ENCODE results near the gene PRR16. TPM values are rescaled to one million over a fixed set of nuclear protein-coding genes. Genes with fewer than 3 reads are reported as not detected.

PRR16 gene
- total and polyA plus RNA-seq, 2 of the 13 experiments (the other 11 are each of a cell fraction or from before 2014, with no cell fraction given) = not detected

- intact Hi-C loops (cut with micrococcal nuclease; ENCODE audit: unreplicated experiment) = no loop called here
- Histone ChIP-seq H3K27me3 (ENCODE audit: control insufficient read depth in 1 of 2, insufficient read depth in 2 of 2, low read length in 2 of 2) (no peaks in the 10 kb centered on the region), H3K27ac (ENCODE audit: extremely low read length, insufficient read depth, low read length) (no peak overlapping the region), H3K36me3 (replicated peaks in 1 of 2; ENCODE audit: control insufficient read depth in 1 of 2, insufficient read depth in 2 of 2, low read length in 2 of 2) (no peaks in the 10 kb centered on the region), H3K4me3 (replicated peaks in 1 of 3; ENCODE audit: insufficient read depth in 1 of 3, low read depth in 2 of 3, low read length in 3 of 3) (no peak overlapping the region), H4K20me1 (ENCODE audit: insufficient read depth, low read length) (no peaks in the 10 kb centered on the region), H2AFZ (ENCODE audit: low read length) (no peak overlapping the region), H3K9ac (ENCODE audit: insufficient read depth, low read depth, low read length) (no peak overlapping the region), H3K9me3 (ENCODE audit: low read length) (no peaks in the 10 kb centered on the region), H3K79me2 (ENCODE audit: insufficient read depth, low read length) (no peaks in the 10 kb centered on the region), H3K4me2 (ENCODE audit: low read depth, low read length) (no peak overlapping the region), H3K4me1 (ENCODE audit: insufficient read depth, low read length) (no peaks in the 10 kb centered on the region)
- 1% methylated on average over 2 of the region's 2 CpGs for WGBS (ENCODE audit: low lambda C conversion rate)
- ATAC-seq (no peak), DNase-seq (ENCODE audit: low spot score) (no peak), FAIRE-seq (no peak)
- in situ Hi-C loops (cut with HindIII; ENCODE audit: extremely low pct_ligation_motif_present, low pct_unique_long_range_greater_than_20kb) = no loop called here
- no TSS peak for BruUV-seq (replicated peaks)
- POLR2A ChIA-PET = no interaction called here
- CTCF ChIA-PET (ENCODE audit: low intra/inter-chr PET ratio, low total read pairs) = no interaction called here
- TF ChIP-seq KMT2B (CRISPR knock-in tag; IDR thresholded peaks at IDR 0.05) (no peak), EHMT2 (IDR thresholded peaks at IDR 0.05; ENCODE audit: borderline replicate concordance, low read depth, low read length) (no peak), NFYC (CRISPR knock-in tag; IDR thresholded peaks at IDR 0.05) (no peak), YEATS4 (CRISPR knock-in tag; IDR thresholded peaks at IDR 0.05; ENCODE audit: borderline replicate concordance) (no peak), ATF6 (CRISPR knock-in tag; conservative IDR thresholded peaks at IDR 0.05) (no peak), THAP9 (CRISPR knock-in tag; IDR thresholded peaks at IDR 0.05; ENCODE audit: borderline replicate concordance) (no peak), ZNF24 (IDR thresholded peaks at IDR 0.05) (no peak), E2F2 (CRISPR knock-in tag; IDR thresholded peaks at IDR 0.05; ENCODE audit: borderline replicate concordance) (no peak), ZFP36 (IDR thresholded peaks at IDR 0.05; ENCODE audit: borderline replicate concordance, low read depth, low read length, partially characterized antibody) (no peak), ZNF83 (CRISPR knock-in tag; IDR thresholded peaks at IDR 0.05; ENCODE audit: borderline replicate concordance) (no peak), CTCF (CRISPR knock-in tag; IDR thresholded peaks at IDR 0.05) (no peak), HNF4G (IDR thresholded peaks at IDR 0.05; ENCODE audit: borderline replicate concordance, low read depth, low read length) (no peak), HNF4G (CRISPR knock-in tag; IDR thresholded peaks at IDR 0.05; ENCODE audit: borderline replicate concordance, low read depth) (no peak), ZMAT3 (CRISPR knock-in tag; conservative IDR thresholded peaks at IDR 0.05) (no peak), ZNF746 (CRISPR knock-in tag; IDR thresholded peaks at IDR 0.05) (no peak), MXD4 (CRISPR knock-in tag; IDR thresholded peaks at IDR 0.05) (no peak), IKZF4 (CRISPR knock-in tag; IDR thresholded peaks at IDR 0.05; ENCODE audit: borderline replicate concordance, low read depth, not compliant biosample characterization) (no peak), PRPF4 (IDR thresholded peaks at IDR 0.05; ENCODE audit: low read depth, low read length, poor library complexity, severe bottlenecking) (no peak)
Measured at GRCh38 chr5:120446068-120446492, 18.0 kb upstream of the PRR16 start.
